Sigmoid colon (tissue), 7 donors: Measurements from ENCODE around the gene CSTF3. TPM values are rescaled to one million over a fixed set of nuclear protein-coding genes. Genes with fewer than 3 reads are reported as not detected.

Experiments
- DNase-seq: peaks from one replicate; pipeline ENCODE4 v3.0.0-alpha.2; 2019
- H3K27ac ChIP-seq, 4 donors: fragments of 200-600 bp; sonication (generic); one replicate each; pipeline ENCODE4 v1.5.1; 2016 to 2019; ENCODE audit warnings: mild to moderate bottlenecking in 1 of 4
- H3K27me3 ChIP-seq, 3 donors: fragments of 200-600 bp; sonication (generic); one replicate each; pipeline ENCODE4 v1.5.1; 2019; ENCODE audit warnings: mild to moderate bottlenecking in 1 of 3
- H3K36me3 ChIP-seq, 4 donors: fragments of 200-600 bp; sonication (generic); one replicate each; pipeline ENCODE4 v1.5.1; 2016 to 2019
- H3K4me1 ChIP-seq, 4 donors: fragments of 200-600 bp; sonication (generic); one replicate each; pipeline ENCODE4 v1.5.1; 2017 to 2019
- H3K4me3 ChIP-seq, 4 donors: fragments of 200-600 bp; sonication (generic); one replicate each; pipeline ENCODE4 v1.5.1; 2017 to 2019; ENCODE audit warnings: mild to moderate bottlenecking in 2 of 4, moderate library complexity in 1 of 4
- H3K9me3 ChIP-seq, 4 donors: fragments of 200-600 bp in 3 of 4; sonication (generic) in 3 of 4; one replicate each; pipeline versions ENCODE4 v1.5.1 to v1.6.1; 2013 to 2019
- EP300 ChIP-seq, 4 donors: sonication (generic); formaldehyde crosslinking; IDR thresholded peaks; one replicate each; pipeline ENCODE4 v1.6.1; 2017; ENCODE audit warnings: antibody characterized with exemption in 4 of 4
- POLR2A ChIP-seq, 2 donors: fragments of 450-650 bp; IDR thresholded peaks; one replicate each; pipeline ENCODE4 v1.6.1; 2016; ENCODE audit warnings: antibody characterized with exemption in 2 of 2, mild to moderate bottlenecking in 2 of 2, moderate library complexity in 2 of 2
- POLR2AphosphoS5 ChIP-seq, 4 donors: sonication (generic); formaldehyde crosslinking; IDR thresholded peaks; one replicate each; pipeline ENCODE4 v1.6.1; 2017; ENCODE audit warnings: antibody characterized with exemption in 4 of 4
- WGBS, 2 donors: extraction: QIAGEN DNeasy Blood & Tissue Kit; methylation state at CpG; one replicate each; pipeline ENCODE4 v1.1.7; 2013; 5-methylcytosine and 5-hydroxymethylcytosine counted together
- intact Hi-C: fragments of 100-400 bp; cut with DNase I; formaldehyde crosslinking; loops from one replicate; pipeline ENCODE4 v1.15.1; 2023
- polyA plus RNA-seq, 3 donors: library from polyadenylated mRNA; stranded (reverse); fragments of 200-250 nt; gene quantifications; one replicate each; pipeline ENCODE4 v1.2.3, GENCODE V29; 2013
- total RNA-seq, 4 donors: library from RNA; depleted of rRNA; stranded (reverse); fragments of >200 nt; gene quantifications; one replicate each; pipeline ENCODE4 v1.1.0, GENCODE V29; 2016
- TF ChIP-seq, protein P1 (sequence below), 4 experiments: fragments of 450-650 bp in 3 of 4; fragments of 200-600 bp in 1 of 4; IDR thresholded peaks; one replicate each; pipeline ENCODE4 v1.5.1; 2016 to 2019; ENCODE audit warnings: antibody characterized with exemption in 4 of 4, mild to moderate bottlenecking in 3 of 4, moderate library complexity in 2 of 4
- donor health status: healthy with polysubstance abuse.
- donor health status: Bipolar disorder and iron deficiency.
- donor health status: healthy.

The CSTF3 gene
- total and polyA plus RNA-seq, 7 donors, result 9.9 to 20.8 (median 11.6) TPM

DNA sequence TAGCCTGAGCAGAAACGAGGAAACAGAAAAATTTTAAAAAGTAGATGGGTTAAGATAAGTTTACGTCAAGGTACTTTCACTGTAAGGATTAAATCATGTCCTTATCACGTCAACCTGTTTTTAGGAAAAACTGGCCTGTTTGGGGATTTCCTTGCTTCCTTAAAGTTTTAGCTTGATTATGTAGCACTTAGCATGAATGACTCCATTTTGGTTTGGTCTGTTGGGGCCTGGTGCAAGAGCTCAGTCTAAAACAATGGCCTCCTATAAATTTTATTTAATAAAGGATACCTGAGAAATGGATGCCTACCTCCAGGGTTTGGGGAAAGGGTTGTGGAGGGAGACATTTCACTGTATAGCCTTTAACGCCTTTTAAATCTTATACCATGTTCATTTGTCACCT, 33.2 kb upstream of the CSTF3 start:
- no peaks in the 10 kb centered on the region for H3K4me1 ChIP-seq
- intact Hi-C loops, result no loop called here
- no peaks in the 10 kb centered on the region for H3K27me3 ChIP-seq
- 85 to 97% methylated on average over 4 of the region's 4 CpGs for WGBS, 2 donors
- TF ChIP-seq, protein P1, sequence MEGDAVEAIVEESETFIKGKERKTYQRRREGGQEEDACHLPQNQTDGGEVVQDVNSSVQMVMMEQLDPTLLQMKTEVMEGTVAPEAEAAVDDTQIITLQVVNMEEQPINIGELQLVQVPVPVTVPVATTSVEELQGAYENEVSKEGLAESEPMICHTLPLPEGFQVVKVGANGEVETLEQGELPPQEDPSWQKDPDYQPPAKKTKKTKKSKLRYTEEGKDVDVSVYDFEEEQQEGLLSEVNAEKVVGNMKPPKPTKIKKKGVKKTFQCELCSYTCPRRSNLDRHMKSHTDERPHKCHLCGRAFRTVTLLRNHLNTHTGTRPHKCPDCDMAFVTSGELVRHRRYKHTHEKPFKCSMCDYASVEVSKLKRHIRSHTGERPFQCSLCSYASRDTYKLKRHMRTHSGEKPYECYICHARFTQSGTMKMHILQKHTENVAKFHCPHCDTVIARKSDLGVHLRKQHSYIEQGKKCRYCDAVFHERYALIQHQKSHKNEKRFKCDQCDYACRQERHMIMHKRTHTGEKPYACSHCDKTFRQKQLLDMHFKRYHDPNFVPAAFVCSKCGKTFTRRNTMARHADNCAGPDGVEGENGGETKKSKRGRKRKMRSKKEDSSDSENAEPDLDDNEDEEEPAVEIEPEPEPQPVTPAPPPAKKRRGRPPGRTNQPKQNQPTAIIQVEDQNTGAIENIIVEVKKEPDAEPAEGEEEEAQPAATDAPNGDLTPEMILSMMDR (IDR thresholded peaks at IDR 0.05), result no peak
- TF ChIP-seq POLR2A (IDR thresholded peaks at IDR 0.05), result no peak
- no peak for TF ChIP-seq EP300 (IDR thresholded peaks at IDR 0.05)
- no peak for TF ChIP-seq POLR2AphosphoS5 (IDR thresholded peaks at IDR 0.05)
- H3K27ac ChIP-seq, result no peak overlapping the region
- H3K4me3 ChIP-seq, result no peak overlapping the region
- DNase-seq, result no peak
- H3K9me3 ChIP-seq, result no peaks in the 10 kb centered on the region
- no peaks in the 10 kb centered on the region for H3K36me3 ChIP-seq

DNA sequence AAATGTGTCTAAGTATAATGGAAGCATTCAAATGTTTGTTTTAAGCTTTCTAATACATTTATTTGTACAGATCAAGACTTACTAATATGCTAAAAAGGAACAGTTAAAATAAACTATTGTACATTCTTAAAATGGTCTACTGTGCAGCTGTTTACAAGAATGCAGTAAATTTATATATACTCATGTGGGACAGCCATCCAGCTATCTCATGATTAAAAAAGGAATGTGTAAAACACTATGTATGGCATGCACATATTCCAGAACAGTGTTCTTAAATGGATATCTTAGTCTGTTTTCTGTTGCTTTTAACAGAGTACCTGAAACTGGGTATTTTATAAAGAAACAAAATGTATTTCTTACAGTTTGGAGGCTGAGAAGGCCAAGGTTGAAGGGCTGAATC, 30.2 kb upstream of the CSTF3 start:
- Histone ChIP-seq H3K9me3 (no peaks in the 10 kb centered on the region), H3K4me1 (no peaks in the 10 kb centered on the region), H3K27me3 (no peaks in the 10 kb centered on the region), H3K27ac (no peak overlapping the region), H3K36me3 (no peaks in the 10 kb centered on the region), H3K4me3 (no peak overlapping the region)
- no peak for TF ChIP-seq EP300 (IDR thresholded peaks at IDR 0.05)
- no peak for TF ChIP-seq POLR2AphosphoS5 (IDR thresholded peaks at IDR 0.05)
- no peak for TF ChIP-seq POLR2A (IDR thresholded peaks at IDR 0.05)
- TF ChIP-seq, protein P1 (IDR thresholded peaks at IDR 0.05), result no peak
- no peak for DNase-seq
- intact Hi-C loops, result no loop called here

DNA sequence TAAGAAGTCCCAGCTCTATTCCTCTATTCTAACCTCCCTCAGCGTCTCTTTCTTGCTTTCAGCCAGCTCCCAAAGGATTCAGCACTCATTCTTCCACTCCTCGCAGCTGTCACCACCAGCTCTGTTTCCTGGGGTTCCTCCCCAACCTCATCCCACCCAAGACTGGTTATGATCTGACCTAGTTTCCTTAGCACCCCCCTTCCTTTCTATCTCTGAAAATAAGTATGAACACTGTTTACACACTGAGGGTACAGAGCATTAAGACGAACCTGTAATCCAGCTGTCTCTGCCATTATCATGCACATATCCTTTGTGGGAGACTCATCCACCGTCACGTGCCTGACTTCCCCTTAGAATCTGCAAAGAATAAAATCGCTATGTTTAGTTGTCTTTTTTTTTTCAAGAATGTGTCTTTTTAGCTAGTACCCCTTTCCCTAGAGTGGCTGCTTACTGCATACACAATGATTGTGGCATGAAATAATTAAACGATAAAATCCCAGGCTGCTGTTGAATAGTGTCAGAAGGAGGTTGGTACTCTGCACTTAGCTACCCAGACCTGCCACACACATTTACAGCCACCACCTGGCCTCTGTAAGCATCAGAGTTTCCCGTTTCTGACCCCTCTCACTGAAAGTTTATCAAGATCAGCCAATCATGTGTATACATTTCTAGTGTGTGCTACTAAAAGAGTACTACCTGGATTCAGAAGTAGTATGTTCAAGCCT, 26.9 kb upstream of the CSTF3 start:
- intact Hi-C loops, result no loop called here
- 12 to 37% methylated on average over 8 of the region's 8 CpGs for WGBS, 2 donors
- no peak overlapping the region for H3K27ac ChIP-seq
- DNase-seq, result no peak
- H3K36me3 ChIP-seq, result no peaks in the 10 kb centered on the region
- H3K27me3 ChIP-seq, result no peaks in the 10 kb centered on the region
- no peak overlapping the region for H3K4me3 ChIP-seq
- no peaks in the 10 kb centered on the region for H3K4me1 ChIP-seq
- H3K9me3 ChIP-seq, result no peaks in the 10 kb centered on the region
- TF ChIP-seq EP300 (IDR thresholded peaks at IDR 0.05), result no peak
- TF ChIP-seq, protein P1 (IDR thresholded peaks at IDR 0.05), result no peak
- TF ChIP-seq POLR2AphosphoS5 (IDR thresholded peaks at IDR 0.05), result no peak
- TF ChIP-seq POLR2A (IDR thresholded peaks at IDR 0.05), result no peak

DNA sequence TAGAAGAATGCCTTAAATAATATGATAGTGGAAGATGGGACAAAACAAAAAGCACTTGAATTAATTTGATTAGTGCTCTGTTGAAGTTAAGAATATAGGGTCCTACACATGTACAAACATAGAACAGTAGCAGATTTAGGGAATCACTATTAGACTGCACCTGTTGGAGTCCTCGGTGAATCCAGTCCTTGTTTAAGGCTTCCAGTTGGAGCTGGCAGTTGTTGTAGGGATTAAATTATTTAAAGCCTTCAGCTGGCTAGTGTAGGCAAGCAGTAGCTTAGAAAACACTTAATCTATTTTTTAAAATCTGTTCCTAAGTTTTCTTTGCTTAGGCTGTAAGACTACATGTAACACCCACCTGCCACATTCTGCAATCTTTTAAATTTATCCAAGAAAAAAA, 24.5 kb upstream of the CSTF3 start:
- 32 to 69% methylated on average over 1 of the region's 1 CpG for WGBS, 2 donors
- intact Hi-C loops, result no loop called here
- no peaks in the 10 kb centered on the region for H3K36me3 ChIP-seq

More for the DNA sequence above, 24.5 kb upstream of the CSTF3 start:
- Histone ChIP-seq H3K27ac (no peak overlapping the region), H3K27me3 (no peaks in the 10 kb centered on the region), H3K9me3 (no peaks in the 10 kb centered on the region), H3K4me3 (no peak overlapping the region), H3K4me1 (no peaks in the 10 kb centered on the region)
- TF ChIP-seq EP300 (IDR thresholded peaks at IDR 0.05) (no peak), POLR2A (IDR thresholded peaks at IDR 0.05) (no peak), POLR2AphosphoS5 (IDR thresholded peaks at IDR 0.05) (no peak)
- TF ChIP-seq, protein P1 (IDR thresholded peaks at IDR 0.05), result no peak
- no peak for DNase-seq
